Body of pancreas (tissue), 4 donors: ENCODE results near the gene FN3K. TPM values are rescaled to one million over a fixed set of nuclear protein-coding genes. Genes with fewer than 3 reads are reported as not detected.

Experiments used
- ATAC-seq: fragments of 150-250 bp; one replicate; pipeline ENCODE4 v1.9.1; 2016
- DNase-seq, 4 donors: peaks; one replicate each; pipeline ENCODE4 v3.0.0-alpha.2; 2019
- H3K27ac ChIP-seq, 4 donors: fragments of 200-600 bp; sonication (generic); 1 replicate in 3 of 4; 2 replicates in 1 of 4; pipeline versions ENCODE4 v1.5.1 to v1.6.1; 2016 to 2019; ENCODE audit warnings: mild to moderate bottlenecking in 1 of 4, mixed read lengths in 1 of 4, moderate library complexity in 1 of 4
- H3K27me3 ChIP-seq, 2 donors: fragments of 200-600 bp; sonication (generic); one replicate each; pipeline ENCODE4 v1.6.0; 2016; ENCODE audit warnings: mild to moderate bottlenecking in 1 of 2
- H3K36me3 ChIP-seq, 2 donors: fragments of 200-600 bp; sonication (generic); replicated peaks in 1 of 2; 2 replicates each; pipeline ENCODE4 v1.5.1; 2016; ENCODE audit warnings: low read depth in 2 of 2; ENCODE audit not compliant: insufficient read depth in 1 of 2
- H3K4me1 ChIP-seq: fragments of 200-600 bp; sonication (generic); one replicate; pipeline ENCODE4 v1.6.0; 2016
- H3K4me3 ChIP-seq, 2 donors: fragments of 200-600 bp; sonication (generic); 1 replicate in 1 of 2; 2 replicates in 1 of 2; pipeline ENCODE4 v1.5.1; 2016 to 2019
- H3K9me3 ChIP-seq, 3 donors: fragments of 200-600 bp; sonication (generic); 1 replicate in 2 of 3; 2 replicates in 1 of 3; pipeline ENCODE4 v1.5.1; 2016
- CTCF ChIP-seq, 7 experiments: fragments of 450-650 bp in 4 of 7; fragments of 200-600 bp in 3 of 7; sonication (generic) in 3 of 7; IDR thresholded peaks; one replicate each; pipeline ENCODE4 v1.5.1; 2016 to 2019; ENCODE audit warnings: antibody characterized with exemption in 7 of 7
- POLR2A ChIP-seq, 3 donors: fragments of 450-650 bp; IDR thresholded peaks; one replicate each; pipeline ENCODE4 v1.6.1; 2016; ENCODE audit warnings: antibody characterized with exemption in 3 of 3, mild to moderate bottlenecking in 2 of 3
- WGBS, 2 donors: methylation state at CpG; one replicate each; pipeline ENCODE4 v1.1.5; 2017; 5-methylcytosine and 5-hydroxymethylcytosine counted together
- intact Hi-C: fragments of 100-400 bp; cut with DNase I; formaldehyde crosslinking; loops from one replicate; pipeline ENCODE4 v1.15.1; 2023
- total RNA-seq, 2 donors: library from RNA; depleted of rRNA; stranded (reverse); fragments of >200 nt; gene quantifications; one replicate each; pipeline ENCODE4 v1.1.0, GENCODE V29; 2016

FN3K gene
- total RNA-seq, 2 donors from 2014 or later, result 15.2 to 29.1 TPM

GRCh38 chr17:82702231-82702927 is 33.0 kb upstream of the FN3K start:
- DNase-seq, result no peak
- 43 to 48% methylated on average over 13 to 20 of the region's 20 CpGs for WGBS, 2 donors
- ATAC-seq, result no peak
- no peaks in the 10 kb centered on the region for H3K27me3 ChIP-seq
- peaks cover 13% of the 10 kb centered on the region for H3K4me1 ChIP-seq
- TF ChIP-seq CTCF (IDR thresholded peaks at IDR 0.05), result no peak
- no peaks in the 10 kb centered on the region for H3K36me3 ChIP-seq
- intact Hi-C loops, result loop anchor here (5.0 kb wide), 1 partner anchor 50 kb away; no protein-coding TSS in a partner anchor
- no peak overlapping the region for H3K27ac ChIP-seq
- H3K4me3 ChIP-seq, result no peak overlapping the region
- H3K9me3 ChIP-seq, result no peaks in the 10 kb centered on the region

- Histone ChIP-seq H3K36me3 (no peaks in the 10 kb centered on the region), H3K4me3 (no peak overlapping the region), H3K9me3 (no peaks in the 10 kb centered on the region), H3K27me3 (no peaks in the 10 kb centered on the region), H3K27ac (no peak overlapping the region), H3K4me1 (peaks cover 8% of the 10 kb centered on the region)
- 77 to 87% methylated on average over 6 to 18 of the region's 26 CpGs for WGBS, 2 donors
- ATAC-seq (no peak), DNase-seq (no peak)
- intact Hi-C loops, result loop anchor here (5.0 kb wide), 1 partner anchor 51 kb away; no protein-coding TSS in a partner anchor
- TF ChIP-seq POLR2A (IDR thresholded peaks at IDR 0.05) (no peak), CTCF (IDR thresholded peaks at IDR 0.05) (no peak)
Observed at GRCh38 chr17:82703036-82703745, 32.2 kb upstream of the FN3K start.

- H3K4me1 ChIP-seq, result peaks cover 5% of the 10 kb centered on the region
- no peaks in the 10 kb centered on the region for H3K36me3 ChIP-seq
- WGBS, 2 donors, result 73 to 79% methylated on average over 27 to 37 of the region's 38 CpGs
- DNase-seq (no peak), ATAC-seq (no peak)
- H3K27ac ChIP-seq, result no peak overlapping the region
- no peaks in the 10 kb centered on the region for H3K27me3 ChIP-seq
- no peaks in the 10 kb centered on the region for H3K9me3 ChIP-seq
- H3K4me3 ChIP-seq, result no peak overlapping the region
- TF ChIP-seq CTCF (IDR thresholded peaks at IDR 0.05) (no peak), POLR2A (IDR thresholded peaks at IDR 0.05) (no peak)
- intact Hi-C loops, result loop anchor here (5.0 kb wide), 1 partner anchor 52 kb away; no protein-coding TSS in a partner anchor
Observed at GRCh38 chr17:82703935-82704865, 31.2 kb upstream of the FN3K start.

- no peak for ATAC-seq
- no peaks in the 10 kb centered on the region for H3K27me3 ChIP-seq
- no peak for DNase-seq
- WGBS, 2 donors, result 78 to 80% methylated on average over 3 to 13 of the region's 13 CpGs
- no peak overlapping the region for H3K27ac ChIP-seq
- H3K36me3 ChIP-seq, result no peaks in the 10 kb centered on the region
- no peaks in the 10 kb centered on the region for H3K9me3 ChIP-seq
- no peaks in the 10 kb centered on the region for H3K4me1 ChIP-seq
- H3K4me3 ChIP-seq, result no peak overlapping the region
- intact Hi-C loops, result loop anchor here (5.0 kb wide), 1 partner anchor 53 kb away; no protein-coding TSS in a partner anchor
- no peak for TF ChIP-seq POLR2A (IDR thresholded peaks at IDR 0.05)
- TF ChIP-seq CTCF (IDR thresholded peaks at IDR 0.05), result no peak
Observed at GRCh38 chr17:82704886-82705285, 30.5 kb upstream of the FN3K start.
